ENCODE data around the gene OSM.

- no peak for TF ChIP-seq EZH2 (IDR thresholded peaks at IDR 0.05; ENCODE audit: borderline replicate concordance, low read depth, low read length, severe bottlenecking)
- no peak for TF ChIP-seq POLR2A (IDR thresholded peaks at IDR 0.05; ENCODE audit: low read depth, low read length)
Observed at GRCh38 chr22:30250039-30250565, 16.5 kb downstream of the OSM start.

Data from endothelial cell of umbilical vein (primary cell).